GM12878 (cell line): Measurements from ENCODE around the gene COL11A1. TPM values are rescaled to one million over a fixed set of nuclear protein-coding genes. Genes with fewer than 3 reads are reported as not detected.

Experiments
- ATAC-seq: fragments of 200-7000 bp; cut with Tn5 transposase; 3 replicates; pipeline ENCODE4 v1.9.1; 2020; ENCODE audit warnings: mild to moderate bottlenecking, moderate library complexity
- BruUV-seq: library from RNA; stranded (reverse); fragments of 400-500 nt; replicated peaks from 2 replicates; lab custom pipeline; 2021; lab: Mats Ljungman, UMichigan
- CTCF ChIA-PET: fragments of 300-600 bp; sonication (Branson Sonifier 250); formaldehyde crosslinking; extraction: SDS; loops from one replicate; lab custom pipeline; 2021; ENCODE audit warnings: inconsistent platforms; lab: Yijun Ruan, JAX
- POLR2A ChIA-PET: fragments of 350-600 bp; formaldehyde crosslinking; extraction: SDS; loops from one replicate; lab custom pipeline; 2021; ENCODE audit warnings: inconsistent platforms; lab: Charles Lee
- RAD21 ChIA-PET: fragments of 300-600 bp; sonication (Branson Sonifier 250); formaldehyde crosslinking; loops from one replicate; lab custom pipeline; 2023; ENCODE audit warnings: antibody characterized with exemption; ENCODE audit not compliant: unreplicated experiment; lab: Charles Lee
- SMC1A ChIA-PET: fragments of 300-600 bp; sonication (Branson Sonifier 250); formaldehyde crosslinking; loops from one replicate; lab custom pipeline; 2023; ENCODE audit not compliant: unreplicated experiment, uncharacterized antibody; lab: Charles Lee
- DNase-seq: peaks from one replicate; pipeline ENCODE4 v3.0.0-alpha.2; 2011; ENCODE audit warnings: low read depth, low spot score
- FAIRE-seq: peaks from 3 replicates; lab custom pipeline; 2011; peaks lifted over from hg19 to GRCh38; lab: Jason Lieb, UNC
- H2AFZ ChIP-seq: 2 replicates; pipeline ENCODE4 v1.6.0; 2011; ENCODE audit warnings: low read depth, low read length, control low read depth; ENCODE audit not compliant: control insufficient read depth
- H3K27ac ChIP-seq: 2 replicates; pipeline ENCODE4 v1.5.1; 2011; ENCODE audit warnings: control low read depth; ENCODE audit not compliant: control insufficient read depth, insufficient read depth
- H3K27me3 ChIP-seq, 2 experiments: replicated peaks in 1 of 2; 2 replicates each; pipeline versions ENCODE4 v1.6.0 to v1.6.1; 2011; ENCODE audit warnings: low read length in 1 of 2; ENCODE audit not compliant: control insufficient read depth in 2 of 2, insufficient read depth in 2 of 2
- H3K36me3 ChIP-seq, 2 experiments: 2 replicates each; pipeline ENCODE4 v1.5.1; 2011; ENCODE audit warnings: low read length in 1 of 2; ENCODE audit not compliant: control insufficient read depth in 2 of 2, insufficient read depth in 2 of 2
- H3K4me1 ChIP-seq: 2 replicates; pipeline ENCODE4 v1.6.1; 2011; ENCODE audit warnings: mild to moderate bottlenecking, low read length, moderate library complexity, mixed read lengths; ENCODE audit not compliant: control insufficient read depth, insufficient read depth
- H3K4me2 ChIP-seq: 2 replicates; pipeline ENCODE4 v1.6.0; 2011; ENCODE audit warnings: control low read depth; ENCODE audit not compliant: control insufficient read depth, insufficient read depth
- H3K4me3 ChIP-seq: fragments of 200-600 bp; sonication (generic); 2 replicates; pipeline ENCODE4 v1.5.1; 2016
- H3K79me2 ChIP-seq: 2 replicates; pipeline ENCODE4 v1.6.0; 2011; ENCODE audit warnings: low read length; ENCODE audit not compliant: control insufficient read depth, insufficient read depth
- H3K9ac ChIP-seq: 2 replicates; pipeline ENCODE4 v1.8.0; 2011; ENCODE audit warnings: low read length, control low read depth, mixed read lengths; ENCODE audit not compliant: control insufficient read depth, insufficient read depth
- H3K9me3 ChIP-seq: replicated peaks from 3 replicates; pipeline ENCODE4 v1.5.1; 2011; ENCODE audit warnings: mild to moderate bottlenecking, low read length; ENCODE audit not compliant: control insufficient read depth, insufficient read depth
- H4K20me1 ChIP-seq: 2 replicates; pipeline ENCODE4 v1.6.0; 2011; ENCODE audit not compliant: control insufficient read depth, insufficient read depth
- ATF7 ChIP-seq: fragments of 450-650 bp; IDR thresholded peaks from 2 replicates; pipeline ENCODE4 v1.6.1; 2016; ENCODE audit warnings: low read depth, mild to moderate bottlenecking
- CREM ChIP-seq: IDR thresholded peaks from 2 replicates; pipeline ENCODE4 v1.6.1; 2014; ENCODE audit warnings: antibody characterized with exemption, low read depth
- CTCF ChIP-seq, 3 experiments: IDR thresholded peaks in 2 of 3; conservative IDR thresholded peaks in 1 of 3; 2 replicates each; pipeline ENCODE4 v1.5.1; 2011; ENCODE audit warnings: low read depth in 3 of 3, low read length in 3 of 3, mild to moderate bottlenecking in 3 of 3, control low read depth in 2 of 3, moderate library complexity in 2 of 3, inconsistent platforms in 1 of 3, mixed read lengths in 1 of 3; ENCODE audit not compliant: control insufficient read depth in 2 of 3, insufficient read depth in 1 of 3; ENCODE audit errors: extremely low read depth in 1 of 3
- EP300 ChIP-seq, 2 experiments: fragments of 150-350 bp in 1 of 2; IDR thresholded peaks; 2 replicates each; pipeline ENCODE4 v1.6.1; 2011 to 2012; ENCODE audit warnings: low read depth in 2 of 2, low read length in 2 of 2, borderline replicate concordance in 1 of 2, improper control_type of control experiment in 1 of 2, inconsistent platforms in 1 of 2; ENCODE audit not compliant: control insufficient read depth in 1 of 2
- KLF5 ChIP-seq: fragments of 450-650 bp; IDR thresholded peaks from 2 replicates; pipeline ENCODE4 v1.6.1; 2014; ENCODE audit warnings: mild to moderate bottlenecking; ENCODE audit not compliant: partially characterized antibody
- NR2C1 ChIP-seq: fragments of 450-650 bp; IDR thresholded peaks from 2 replicates; pipeline ENCODE4 v1.6.1; 2017; ENCODE audit warnings: antibody characterized with exemption, mild to moderate bottlenecking, moderate library complexity
- POLR2A ChIP-seq: IDR thresholded peaks from 2 replicates; pipeline ENCODE4 v1.6.1; 2011; ENCODE audit warnings: low read depth, mild to moderate bottlenecking, low read length
- POLR2AphosphoS5 ChIP-seq: IDR thresholded peaks from 2 replicates; pipeline ENCODE4 v1.6.1; 2011; ENCODE audit warnings: mild to moderate bottlenecking, low read length, inconsistent platforms
- TCF12 ChIP-seq: IDR thresholded peaks from 2 replicates; pipeline ENCODE4 v1.6.1; 2011; ENCODE audit warnings: low read depth, mild to moderate bottlenecking, low read length
- USF2 ChIP-seq: IDR thresholded peaks from 2 replicates; pipeline ENCODE4 v1.6.1; 2011; ENCODE audit warnings: low read depth, low read length, improper control_type of control experiment, borderline replicate concordance
- YBX1 ChIP-seq: fragments of 450-650 bp; IDR thresholded peaks from 2 replicates; pipeline ENCODE4 v1.6.1; 2016; ENCODE audit warnings: antibody characterized with exemption
- WGBS: methylation state at CpG from one replicate; pipeline ENCODE4 v1.1.6; 2016; ENCODE audit warnings: low lambda C conversion rate; ENCODE audit not compliant: insufficient replicate concordance, insufficient coverage; ENCODE audit errors: missing lambda C conversion rate; 5-methylcytosine and 5-hydroxymethylcytosine counted together
- in situ Hi-C: fragments of 300-500 bp; cut with MboI; formaldehyde crosslinking; loops from 9 replicates; pipeline ENCODE4 v1.14.3; 2018; ENCODE audit warnings: mixed read lengths
- intact Hi-C: fragments of 100-400 bp; cut with micrococcal nuclease; formaldehyde crosslinking; loops from one replicate; pipeline ENCODE4 v1.14.2; 2022; ENCODE audit not compliant: unreplicated experiment
- polyA plus RNA-seq, 11 experiments: library from polyadenylated mRNA; depleted of rRNA in 4 of 11; unstranded in 6 of 11; stranded (reverse) in 5 of 11; fragments of >200 nt; fragmentation: Nextera tagmentation in 4 of 11; fragmentation: Illumina TruSeq in 1 of 11; extraction: Ambion mirVana in 4 of 11; extraction: Trizol in 1 of 11; gene quantifications; 1 replicate in 1 of 11; 2 replicates in 10 of 11; pipeline versions ENCODE4 v1.2.1 to v1.2.3, GENCODE V29; 2011 to 2016; ENCODE audit warnings: inconsistent platforms in 2 of 11, missing spikeins in 2 of 11, low read depth in 1 of 11
- total RNA-seq, 4 experiments: library from RNA; depleted of rRNA in 3 of 4; stranded (reverse); fragments of >200 nt in 3 of 4; fragmentation: Illumina TruSeq in 1 of 4; extraction: Trizol in 1 of 4; gene quantifications; 2 replicates each; pipeline versions ENCODE4 v1.2.1 to v1.2.3, GENCODE V29; 2013 to 2021

COL11A1 gene
- total and polyA plus RNA-seq, 10 of the 15 experiments (the other 5 are each of a cell fraction or from before 2014, with no cell fraction given) = 0.11 TPM; not detected in 9

GRCh38 chr1:102872526-102872925 lies 235.8 kb downstream of the COL11A1 start:
- FAIRE-seq (no peak), DNase-seq (no peak), ATAC-seq (no peak)
- Histone ChIP-seq H3K4me2 (no peak overlapping the region), H4K20me1 (no peaks in the 10 kb centered on the region), H3K9ac (no peak overlapping the region), H3K27me3 (no peaks in the 10 kb centered on the region), H3K27ac (no peak overlapping the region), H3K4me1 (no peaks in the 10 kb centered on the region), H3K79me2 (no peaks in the 10 kb centered on the region), H3K9me3 (no peaks in the 10 kb centered on the region), H3K36me3 (no peaks in the 10 kb centered on the region), H3K4me3 (no peak overlapping the region), H2AFZ (no peak overlapping the region)
- ChIA-PET RAD21 (no interaction called here), CTCF (interaction anchor here (1.0 kb wide), 1 partner anchor 98 kb away, joined by 4 read pairs; no protein-coding TSS in a partner anchor), POLR2A (no interaction called here), SMC1A (no interaction called here)
- WGBS = 0% methylated on average over 1 of the region's 1 CpG
- intact Hi-C loops (no loop called here), in situ Hi-C loops (no loop called here)
- no peak for TF ChIP-seq POLR2AphosphoS5
- TF ChIP-seq TCF12 = no peak
- TF ChIP-seq KLF5 = no peak
- no peak for TF ChIP-seq NR2C1
- no peak for TF ChIP-seq ATF7
- no peak for TF ChIP-seq EP300 (IDR thresholded peaks at IDR 0.05; ENCODE audit: borderline replicate concordance in 1 of 2, control insufficient read depth in 1 of 2, low read depth in 2 of 2, low read length in 2 of 2)
- no peak for TF ChIP-seq POLR2A
- no peak for TF ChIP-seq YBX1
- no TSS peak for BruUV-seq

- no TSS peak for BruUV-seq
- Histone ChIP-seq H3K79me2 (no peaks in the 10 kb centered on the region), H3K4me2 (no peak overlapping the region), H3K27ac (no peak overlapping the region), H3K9me3 (no peaks in the 10 kb centered on the region), H3K4me3 (no peak overlapping the region), H3K27me3 (no peaks in the 10 kb centered on the region), H3K36me3 (no peaks in the 10 kb centered on the region), H2AFZ (no peak overlapping the region), H3K4me1 (no peaks in the 10 kb centered on the region), H4K20me1 (no peaks in the 10 kb centered on the region), H3K9ac (no peak overlapping the region)
- no peak for FAIRE-seq
- 22% methylated on average over 4 of the region's 4 CpGs for WGBS
- POLR2A ChIA-PET = no interaction called here
- RAD21 ChIA-PET = no interaction called here
- CTCF ChIA-PET = interaction anchor here (0.6 to 1.0 kb wide), 2 partner anchors 52 to 99 kb away, joined by 3 to 4 read pairs; no protein-coding TSS in a partner anchor
- no peak for DNase-seq
- peak in 1 of 3 experiments; percentile 23; a peak in 1 of 6 replicates for TF ChIP-seq CTCF (IDR thresholded peaks at IDR 0.05 in 2 of 3, conservative IDR thresholded peaks at IDR 0.05 in 1 of 3; ENCODE audit: control insufficient read depth in 2 of 3, extremely low read depth in 1 of 3, insufficient read depth in 1 of 3, low read depth in 3 of 3, low read length in 3 of 3)
- no peak for TF ChIP-seq USF2
- TF ChIP-seq CREM = no peak
- in situ Hi-C loops = no loop called here
- SMC1A ChIA-PET = no interaction called here
- ATAC-seq = no peak
- intact Hi-C loops = no loop called here
Observed at GRCh38 chr1:102872097-102872496, 236.2 kb downstream of the COL11A1 start.
